D721Med (cell line): ENCODE results near the gene SLC7A6.

Experiments
- DNase-seq: peaks from one replicate; pipeline ENCODE4 v3.0.0; 2011; ENCODE audit warnings: low spot score; ENCODE audit not compliant: insufficient read length
- FAIRE-seq: peaks from 2 replicates; lab custom pipeline; 2011; peaks lifted over from hg19 to GRCh38; lab: Jason Lieb, UNC
- TF ChIP-seq, protein P1 (sequence below): IDR thresholded peaks from 2 replicates; pipeline ENCODE4 v1.5.1; 2012; ENCODE audit warnings: mild to moderate bottlenecking, control low read depth; ENCODE audit not compliant: insufficient read depth; ENCODE audit errors: missing control alignments

SLC7A6 gene

DNA sequence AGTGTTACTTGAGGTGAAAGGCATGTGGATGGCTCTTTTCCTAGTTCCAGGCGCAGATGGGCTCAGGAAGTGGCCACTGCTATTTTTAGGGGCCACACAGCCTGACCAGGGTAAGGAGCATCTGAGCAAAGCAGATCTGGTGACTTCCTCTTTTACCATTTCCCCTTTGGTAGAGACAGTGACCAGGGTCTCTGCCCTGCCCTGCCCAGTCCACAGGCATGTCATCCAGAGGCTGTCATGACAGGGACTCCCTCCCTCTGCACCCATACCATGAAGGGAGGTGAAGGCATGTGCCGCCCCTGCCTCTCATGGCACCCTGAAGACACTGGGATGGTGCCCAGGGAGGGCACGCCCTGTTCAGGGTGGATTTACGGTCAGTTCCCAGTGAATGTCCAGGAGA, 16.9 kb upstream of the SLC7A6 start:
- TF ChIP-seq, protein P1, sequence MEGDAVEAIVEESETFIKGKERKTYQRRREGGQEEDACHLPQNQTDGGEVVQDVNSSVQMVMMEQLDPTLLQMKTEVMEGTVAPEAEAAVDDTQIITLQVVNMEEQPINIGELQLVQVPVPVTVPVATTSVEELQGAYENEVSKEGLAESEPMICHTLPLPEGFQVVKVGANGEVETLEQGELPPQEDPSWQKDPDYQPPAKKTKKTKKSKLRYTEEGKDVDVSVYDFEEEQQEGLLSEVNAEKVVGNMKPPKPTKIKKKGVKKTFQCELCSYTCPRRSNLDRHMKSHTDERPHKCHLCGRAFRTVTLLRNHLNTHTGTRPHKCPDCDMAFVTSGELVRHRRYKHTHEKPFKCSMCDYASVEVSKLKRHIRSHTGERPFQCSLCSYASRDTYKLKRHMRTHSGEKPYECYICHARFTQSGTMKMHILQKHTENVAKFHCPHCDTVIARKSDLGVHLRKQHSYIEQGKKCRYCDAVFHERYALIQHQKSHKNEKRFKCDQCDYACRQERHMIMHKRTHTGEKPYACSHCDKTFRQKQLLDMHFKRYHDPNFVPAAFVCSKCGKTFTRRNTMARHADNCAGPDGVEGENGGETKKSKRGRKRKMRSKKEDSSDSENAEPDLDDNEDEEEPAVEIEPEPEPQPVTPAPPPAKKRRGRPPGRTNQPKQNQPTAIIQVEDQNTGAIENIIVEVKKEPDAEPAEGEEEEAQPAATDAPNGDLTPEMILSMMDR: no peak
- no peak for FAIRE-seq
- DNase-seq: no peak

DNA sequence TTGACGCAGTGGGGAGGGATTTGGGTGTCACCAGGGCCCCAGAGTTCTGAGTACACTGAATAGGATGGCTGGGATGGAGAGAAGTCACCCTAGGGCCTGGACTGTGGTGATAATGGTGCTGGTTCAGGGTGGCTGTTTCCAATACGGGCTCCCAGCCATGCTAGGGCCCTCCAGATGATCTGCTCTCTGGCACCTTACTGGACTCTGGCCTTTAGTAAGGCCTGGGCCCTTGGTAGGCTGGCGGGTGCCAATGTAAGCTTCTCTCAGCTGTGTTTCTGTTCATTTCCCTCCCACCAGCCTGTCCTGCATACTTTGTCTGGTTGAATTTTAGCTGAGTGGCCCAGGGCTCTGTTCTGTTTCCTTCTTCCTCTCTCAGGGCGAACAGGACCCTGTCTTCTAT, 16.4 kb upstream of the SLC7A6 start:
- TF ChIP-seq, protein P1: no peak
- no peak for FAIRE-seq
- no peak for DNase-seq

DNA sequence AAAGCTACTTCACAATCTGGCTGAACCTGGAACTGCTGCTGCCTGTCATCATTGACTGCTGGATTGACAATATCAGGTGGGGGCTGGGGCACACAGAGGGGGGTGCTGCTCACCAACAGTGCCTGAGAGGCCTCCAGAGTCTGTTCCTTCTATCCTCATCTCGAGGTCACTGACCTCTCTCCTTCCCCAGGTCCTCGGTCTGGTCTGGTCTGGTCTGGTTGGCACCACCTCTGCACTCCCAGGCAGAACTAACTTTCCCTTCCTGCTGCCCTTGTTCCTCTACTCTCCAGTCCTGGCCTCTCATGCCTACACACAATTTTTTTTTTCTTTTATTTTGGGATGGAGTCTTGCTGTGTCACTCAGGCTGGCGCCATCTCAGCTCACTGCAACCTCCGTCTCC, 15.0 kb upstream of the SLC7A6 start:
- FAIRE-seq: no peak
- no peak for DNase-seq
- TF ChIP-seq, protein P1: no peak

DNA sequence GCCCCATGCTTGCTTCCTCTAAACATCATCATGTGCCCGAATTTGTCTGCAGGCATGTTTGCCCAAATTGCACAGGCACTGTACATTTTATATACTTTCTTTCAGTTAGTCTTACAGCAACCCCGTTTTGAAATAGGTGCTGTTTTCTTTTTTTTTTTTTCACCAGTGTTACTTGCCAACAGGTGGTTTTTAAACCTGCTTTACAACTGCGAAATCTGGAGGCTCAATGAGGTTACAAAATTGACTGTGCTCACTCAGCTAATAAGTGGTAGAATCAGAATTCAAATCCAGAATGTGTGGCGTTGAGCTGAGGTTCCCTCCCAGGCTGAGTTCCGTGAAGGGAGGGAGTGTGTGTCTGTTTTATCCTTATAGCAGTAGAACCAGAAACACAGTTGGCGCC, 13.4 kb upstream of the SLC7A6 start:
- DNase-seq: no peak
- TF ChIP-seq, protein P1: no peak
- FAIRE-seq: no peak

DNA sequence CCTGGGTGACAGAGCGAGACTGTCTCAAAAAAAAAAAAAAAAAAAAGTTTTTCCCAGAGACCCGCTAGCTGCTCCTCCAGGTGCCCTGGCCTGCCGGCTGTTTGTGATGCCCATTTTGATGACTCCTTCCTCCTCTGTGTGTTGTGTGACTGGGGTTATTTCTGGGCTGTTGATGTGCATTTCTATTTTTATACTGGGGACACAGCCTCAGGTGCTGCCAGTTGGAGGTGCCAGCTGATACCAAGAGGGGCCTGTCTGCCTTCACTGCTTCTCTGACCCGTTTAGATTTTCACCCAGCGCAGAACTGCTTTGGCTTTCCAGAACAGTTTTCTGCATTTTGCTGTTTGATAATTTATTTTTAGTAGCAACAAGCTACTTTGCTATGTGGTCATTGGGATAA, 12.5 kb upstream of the SLC7A6 start:
- FAIRE-seq (no peak), DNase-seq (no peak)
- TF ChIP-seq, protein P1: no peak

DNA sequence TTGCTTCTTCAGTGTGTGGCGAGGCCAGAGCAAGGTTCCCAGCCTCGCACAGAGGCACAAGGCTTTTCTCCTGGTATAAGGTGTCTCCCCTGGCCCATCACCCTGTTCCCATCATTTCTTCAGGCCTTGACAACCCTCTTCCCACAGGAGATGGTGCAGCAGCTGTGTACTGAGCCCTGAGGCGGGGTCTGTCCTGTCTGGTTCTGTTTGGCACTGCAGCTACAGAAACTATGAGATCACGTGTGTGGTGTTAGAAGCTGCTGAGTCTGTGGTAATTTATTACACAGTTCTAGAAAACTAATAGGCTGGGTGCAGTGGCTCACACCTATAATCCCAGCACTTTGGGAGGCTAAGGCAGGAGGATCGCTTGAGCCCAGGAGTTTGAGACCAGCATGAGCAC, 11.9 kb upstream of the SLC7A6 start:
- FAIRE-seq (no peak), DNase-seq (no peak)
- TF ChIP-seq, protein P1: no peak

DNA sequence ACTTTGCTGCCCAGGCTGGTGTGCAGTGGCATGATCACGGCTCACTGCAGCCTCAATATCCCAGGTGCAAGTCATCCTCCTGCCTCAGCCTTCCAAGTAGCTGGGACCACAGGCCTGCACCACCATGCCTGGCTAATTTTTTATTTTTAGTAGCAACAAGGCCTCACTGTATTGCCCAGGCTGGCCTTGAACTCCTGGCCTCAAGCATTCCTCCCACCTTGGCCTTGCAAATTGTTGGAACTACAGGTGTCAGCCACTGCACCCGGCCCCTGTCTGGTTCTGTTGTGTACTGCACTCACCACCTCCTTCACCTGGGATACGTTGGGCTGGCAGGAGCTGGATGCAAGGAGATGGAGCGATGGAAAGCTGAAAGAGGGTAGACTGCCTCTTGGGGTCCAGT, 10.6 kb upstream of the SLC7A6 start:
- no peak for FAIRE-seq
- DNase-seq: no peak
- TF ChIP-seq, protein P1: no peak
